ENCODE results near the gene DNAJC12.
"Not testable (repeated sequence)": the region's sequence is repeated elsewhere in the genome, so short reads cannot be mapped to it uniquely, and the experiment has no call there.

The DNAJC12 gene

GRCh38 chr10:67839951-67840350 is 2.0 kb upstream of the DNAJC12 start:
- H2BK120ac ChIP-seq (ENCODE audit: low read depth, low read length), result no peak overlapping the region
- H2BK15ac ChIP-seq (ENCODE audit: low read length), result no peak overlapping the region
- H2AK5ac ChIP-seq (ENCODE audit: low read depth, low read length), result no peak overlapping the region
- no peaks in the 10 kb centered on the region for H3K4me1 ChIP-seq (ENCODE audit: control insufficient read depth in 2 of 2, insufficient read depth in 1 of 2, low read depth in 1 of 2, low read length in 2 of 2)
- H3K9ac ChIP-seq (ENCODE audit: low read depth, low read length, poor library complexity), result no peak overlapping the region
- no peaks in the 10 kb centered on the region for H3K79me1 ChIP-seq (ENCODE audit: low read depth, low read length)
- H3K14ac ChIP-seq (ENCODE audit: low read length), result no peak overlapping the region
- H4K8ac ChIP-seq (ENCODE audit: low read depth, low read length), result no peak overlapping the region
- H3K23ac ChIP-seq (ENCODE audit: low read depth, low read length, poor library complexity), result no peak overlapping the region
- no peak overlapping the region for H2AFZ ChIP-seq (ENCODE audit: low read length)
- H3K27ac ChIP-seq (replicated peaks; ENCODE audit: low read length), result no peak overlapping the region
- H4K91ac ChIP-seq (ENCODE audit: low read depth, low read length, poor library complexity), result no peak overlapping the region
- H2BK12ac ChIP-seq (ENCODE audit: low read length), result no peak overlapping the region
- H2BK5ac ChIP-seq (ENCODE audit: low read length), result no peak overlapping the region
- H3K4me2 ChIP-seq (ENCODE audit: insufficient read depth, low read length, poor library complexity, severe bottlenecking), result no peak overlapping the region
- H3K4me3 ChIP-seq (ENCODE audit: low read length in 2 of 2), result no peak overlapping the region
- no peak overlapping the region for H3K18ac ChIP-seq (ENCODE audit: low read length)
- H3K36me3 ChIP-seq (replicated peaks in 1 of 2; ENCODE audit: control insufficient read depth in 2 of 2, insufficient read depth in 2 of 2, low read length in 2 of 2), result no peaks in the 10 kb centered on the region
- WGBS, 2 donors (ENCODE audit: extremely low coverage in 2 of 2, insufficient read length in 2 of 2, insufficient replicate concordance in 1 of 2), result no CpG with 5 or more reads among the region's 3 CpGs
- DNase-seq (ENCODE audit: low spot score), result no peak
- peaks cover 0 to 3% of the 10 kb centered on the region in 2 donors for H3K9me3 ChIP-seq (replicated peaks in 1 of 2; ENCODE audit: control insufficient read depth in 2 of 2, insufficient read depth in 1 of 2, low read depth in 1 of 2, low read length in 2 of 2)
- H3K27me3 ChIP-seq (ENCODE audit: control insufficient read depth in 3 of 3, insufficient read depth in 3 of 3, low read depth in 1 of 3, low read length in 3 of 3), result no peaks in the 10 kb centered on the region
- no peak overlapping the region for H3K4ac ChIP-seq (ENCODE audit: low read length)

GRCh38 chr10:67839511-67839910 is 1.5 kb upstream of the DNAJC12 start:
- H4K91ac ChIP-seq (ENCODE audit: low read depth, low read length, poor library complexity); H3K18ac ChIP-seq (ENCODE audit: low read length); H3K9ac ChIP-seq (ENCODE audit: low read depth, low read length, poor library complexity); H3K36me3 ChIP-seq (replicated peaks in 1 of 2; ENCODE audit: control insufficient read depth in 2 of 2, insufficient read depth in 2 of 2, low read length in 2 of 2); H3K9me3 ChIP-seq (replicated peaks in 1 of 2; ENCODE audit: control insufficient read depth in 2 of 2, insufficient read depth in 1 of 2, low read depth in 1 of 2, low read length in 2 of 2); H3K4me3 ChIP-seq (ENCODE audit: low read length in 2 of 2); H3K4me1 ChIP-seq (ENCODE audit: control insufficient read depth in 2 of 2, insufficient read depth in 1 of 2, low read depth in 1 of 2, low read length in 2 of 2); H2AFZ ChIP-seq (ENCODE audit: low read length); H3K27me3 ChIP-seq (ENCODE audit: control insufficient read depth in 3 of 3, insufficient read depth in 3 of 3, low read depth in 1 of 3, low read length in 3 of 3); H2BK12ac ChIP-seq (ENCODE audit: low read length); H3K14ac ChIP-seq (ENCODE audit: low read length); H2BK5ac ChIP-seq (ENCODE audit: low read length); H3K4ac ChIP-seq (ENCODE audit: low read length); H3K23ac ChIP-seq (ENCODE audit: low read depth, low read length, poor library complexity); DNase-seq (ENCODE audit: low spot score); H2AK5ac ChIP-seq (ENCODE audit: low read depth, low read length); H4K8ac ChIP-seq (ENCODE audit: low read depth, low read length); H2BK15ac ChIP-seq (ENCODE audit: low read length); H3K27ac ChIP-seq (replicated peaks; ENCODE audit: low read length); H2BK120ac ChIP-seq (ENCODE audit: low read depth, low read length); H3K4me2 ChIP-seq (ENCODE audit: insufficient read depth, low read length, poor library complexity, severe bottlenecking); H3K79me1 ChIP-seq (ENCODE audit: low read depth, low read length): not testable (repeated sequence)
- WGBS, 2 donors (ENCODE audit: extremely low coverage in 2 of 2, insufficient read length in 2 of 2, insufficient replicate concordance in 1 of 2), result no CpG with 5 or more reads among the region's 12 CpGs

DNA sequence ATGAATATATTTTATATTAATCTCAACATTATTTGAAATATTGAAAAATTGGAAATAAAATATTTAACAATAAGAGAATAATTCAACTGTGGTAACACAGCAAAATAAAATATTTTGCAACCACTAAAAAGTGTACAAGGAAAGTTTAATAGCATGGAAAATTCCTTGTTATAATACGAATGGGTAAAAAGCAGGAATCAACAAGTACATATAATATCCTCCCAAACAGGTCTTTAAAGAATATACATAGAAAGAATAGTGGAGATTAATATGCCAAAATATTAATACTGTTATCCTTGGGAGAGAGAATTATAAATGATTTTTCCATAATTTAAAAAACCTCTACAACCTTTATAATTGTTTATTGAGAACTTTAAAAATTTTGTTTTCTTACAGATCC is 1.0 kb downstream of the DNAJC12 start:
- no peaks in the 10 kb centered on the region for H3K36me3 ChIP-seq (replicated peaks in 1 of 2; ENCODE audit: control insufficient read depth in 2 of 2, insufficient read depth in 2 of 2, low read length in 2 of 2)
- H2BK120ac ChIP-seq (ENCODE audit: low read depth, low read length), result no peak overlapping the region
- H2BK12ac ChIP-seq (ENCODE audit: low read length), result no peak overlapping the region
- H3K4me1 ChIP-seq (ENCODE audit: control insufficient read depth in 2 of 2, insufficient read depth in 1 of 2, low read depth in 1 of 2, low read length in 2 of 2), result no peaks in the 10 kb centered on the region
- H3K79me1 ChIP-seq (ENCODE audit: low read depth, low read length), result no peaks in the 10 kb centered on the region
- no peak overlapping the region for H3K23ac ChIP-seq (ENCODE audit: low read depth, low read length, poor library complexity)
- H3K9ac ChIP-seq (ENCODE audit: low read depth, low read length, poor library complexity), result no peak overlapping the region
- WGBS, 2 donors (ENCODE audit: extremely low coverage in 2 of 2, insufficient read length in 2 of 2, insufficient replicate concordance in 1 of 2), result no CpG with 5 or more reads among the region's 1 CpG
- no peak overlapping the region for H2AK5ac ChIP-seq (ENCODE audit: low read depth, low read length)
- no peak overlapping the region for H2BK5ac ChIP-seq (ENCODE audit: low read length)
- H2BK15ac ChIP-seq (ENCODE audit: low read length), result no peak overlapping the region
- H3K27ac ChIP-seq (replicated peaks; ENCODE audit: low read length), result no peak overlapping the region
- H2AFZ ChIP-seq (ENCODE audit: low read length), result no peak overlapping the region
- H3K9me3 ChIP-seq (replicated peaks in 1 of 2; ENCODE audit: control insufficient read depth in 2 of 2, insufficient read depth in 1 of 2, low read depth in 1 of 2, low read length in 2 of 2), result no peaks in the 10 kb centered on the region
- no peak overlapping the region for H4K8ac ChIP-seq (ENCODE audit: low read depth, low read length)
- no peak overlapping the region for H3K4me3 ChIP-seq (ENCODE audit: low read length in 2 of 2)
- H3K27me3 ChIP-seq (ENCODE audit: control insufficient read depth in 3 of 3, insufficient read depth in 3 of 3, low read depth in 1 of 3, low read length in 3 of 3), result no peaks in the 10 kb centered on the region
- H3K14ac ChIP-seq (ENCODE audit: low read length), result no peak overlapping the region
- H4K91ac ChIP-seq (ENCODE audit: low read depth, low read length, poor library complexity), result no peak overlapping the region
- no peak overlapping the region for H3K4me2 ChIP-seq (ENCODE audit: insufficient read depth, low read length, poor library complexity, severe bottlenecking)
- no peak overlapping the region for H3K18ac ChIP-seq (ENCODE audit: low read length)
- H3K4ac ChIP-seq (ENCODE audit: low read length), result no peak overlapping the region
- DNase-seq (ENCODE audit: low spot score), result no peak

DNA sequence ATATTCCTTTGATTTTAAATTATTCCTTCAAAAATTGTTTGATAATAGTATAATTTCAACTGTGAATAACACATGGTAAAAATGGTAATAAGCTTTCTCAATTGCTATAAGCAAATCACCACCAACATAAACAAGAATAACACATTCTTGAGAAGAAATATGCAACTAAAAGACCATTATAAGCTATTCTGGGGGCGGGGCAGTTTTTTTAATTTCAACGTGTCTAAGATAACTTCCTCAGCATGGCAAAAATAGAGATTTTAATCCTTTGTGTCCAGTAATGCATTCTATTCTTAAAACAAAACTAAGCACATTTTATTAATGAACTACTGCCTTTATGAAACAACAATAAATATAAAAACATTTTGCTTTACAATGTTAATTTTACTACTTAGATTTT is 1.5 kb downstream of the DNAJC12 start:
- no CpG with 5 or more reads among the region's 2 CpGs for WGBS, 2 donors (ENCODE audit: extremely low coverage in 2 of 2, insufficient read length in 2 of 2, insufficient replicate concordance in 1 of 2)
- Histone ChIP-seq H3K23ac (ENCODE audit: low read depth, low read length, poor library complexity) (no peak overlapping the region), H3K4me2 (ENCODE audit: insufficient read depth, low read length, poor library complexity, severe bottlenecking) (no peak overlapping the region), H3K18ac (ENCODE audit: low read length) (no peak overlapping the region), H3K27me3 (ENCODE audit: control insufficient read depth in 3 of 3, insufficient read depth in 3 of 3, low read depth in 1 of 3, low read length in 3 of 3) (no peaks in the 10 kb centered on the region), H3K4ac (ENCODE audit: low read length) (no peak overlapping the region), H2AFZ (ENCODE audit: low read length) (no peak overlapping the region), H2BK5ac (ENCODE audit: low read length) (no peak overlapping the region), H3K4me1 (ENCODE audit: control insufficient read depth in 2 of 2, insufficient read depth in 1 of 2, low read depth in 1 of 2, low read length in 2 of 2) (no peaks in the 10 kb centered on the region), H3K4me3 (ENCODE audit: low read length in 2 of 2) (no peak overlapping the region), H2AK5ac (ENCODE audit: low read depth, low read length) (no peak overlapping the region), H3K9ac (ENCODE audit: low read depth, low read length, poor library complexity) (no peak overlapping the region), H3K27ac (replicated peaks; ENCODE audit: low read length) (no peak overlapping the region), H3K14ac (ENCODE audit: low read length) (no peak overlapping the region), H2BK15ac (ENCODE audit: low read length) (no peak overlapping the region), H3K36me3 (replicated peaks in 1 of 2; ENCODE audit: control insufficient read depth in 2 of 2, insufficient read depth in 2 of 2, low read length in 2 of 2) (no peaks in the 10 kb centered on the region), H3K9me3 (replicated peaks in 1 of 2; ENCODE audit: control insufficient read depth in 2 of 2, insufficient read depth in 1 of 2, low read depth in 1 of 2, low read length in 2 of 2) (no peaks in the 10 kb centered on the region), H2BK12ac (ENCODE audit: low read length) (no peak overlapping the region), H4K8ac (ENCODE audit: low read depth, low read length) (no peak overlapping the region), H4K91ac (ENCODE audit: low read depth, low read length, poor library complexity) (no peak overlapping the region), H2BK120ac (ENCODE audit: low read depth, low read length) (no peak overlapping the region), H3K79me1 (ENCODE audit: low read depth, low read length) (no peaks in the 10 kb centered on the region)
- no peak for DNase-seq (ENCODE audit: low spot score)
